Spleen (tissue), 7 donors: Measurements from ENCODE around the gene RAB24.

Experiments used
- CTCF ChIP-seq, 11 experiments: fragments of 200-600 bp in 7 of 11; fragments of 450-650 bp in 4 of 11; sonication (generic) in 4 of 11; IDR thresholded peaks in 8 of 11; conservative IDR thresholded peaks in 3 of 11; 1 replicate in 7 of 11; 2 replicates in 4 of 11; pipeline versions ENCODE4 v1.4.0 to v1.8.0; 2016 to 2021; ENCODE audit warnings: antibody characterized with exemption in 11 of 11, inconsistent platforms in 4 of 11, mild to moderate bottlenecking in 1 of 11
- POLR2A ChIP-seq, 3 donors: fragments of 450-650 bp; IDR thresholded peaks; one replicate each; pipeline ENCODE4 v1.5.1; 2017; ENCODE audit warnings: antibody characterized with exemption in 3 of 3, mild to moderate bottlenecking in 1 of 3
- POLR2AphosphoS5 ChIP-seq, 3 donors: sonication (generic); formaldehyde crosslinking; IDR thresholded peaks; one replicate each; pipeline ENCODE4 v1.5.1; 2017; ENCODE audit warnings: antibody characterized with exemption in 3 of 3
- donor health status: DM: no; HTN: no; CAD: no; lungs with moderate emphysema.
- donor health status: DM: no; HTN: no; CAD: no.
- donor health status: DM: no; HTN: no; CAD: no.

- no peak for TF ChIP-seq POLR2A (IDR thresholded peaks at IDR 0.05)
- TF ChIP-seq CTCF (IDR thresholded peaks at IDR 0.05 in 8 of 11, conservative IDR thresholded peaks at IDR 0.05 in 3 of 11): no peak
- TF ChIP-seq POLR2AphosphoS5 (IDR thresholded peaks at IDR 0.05): no peak
Observed at GRCh38 chr5:177256296-177256695, 47.2 kb downstream of the RAB24 start.
